GM18508 (cell line): ENCODE data around the gene RTN4RL1.

ENCODE experiments used
- ATAC-seq: cut with Tn5 transposase; IDR thresholded peaks from one replicate; pipeline ENCODE4 v1.9.1; 2021; ENCODE audit warnings: moderate number of reproducible peaks; ENCODE audit not compliant: insufficient read depth, unreplicated experiment

RTN4RL1 gene

DNA sequence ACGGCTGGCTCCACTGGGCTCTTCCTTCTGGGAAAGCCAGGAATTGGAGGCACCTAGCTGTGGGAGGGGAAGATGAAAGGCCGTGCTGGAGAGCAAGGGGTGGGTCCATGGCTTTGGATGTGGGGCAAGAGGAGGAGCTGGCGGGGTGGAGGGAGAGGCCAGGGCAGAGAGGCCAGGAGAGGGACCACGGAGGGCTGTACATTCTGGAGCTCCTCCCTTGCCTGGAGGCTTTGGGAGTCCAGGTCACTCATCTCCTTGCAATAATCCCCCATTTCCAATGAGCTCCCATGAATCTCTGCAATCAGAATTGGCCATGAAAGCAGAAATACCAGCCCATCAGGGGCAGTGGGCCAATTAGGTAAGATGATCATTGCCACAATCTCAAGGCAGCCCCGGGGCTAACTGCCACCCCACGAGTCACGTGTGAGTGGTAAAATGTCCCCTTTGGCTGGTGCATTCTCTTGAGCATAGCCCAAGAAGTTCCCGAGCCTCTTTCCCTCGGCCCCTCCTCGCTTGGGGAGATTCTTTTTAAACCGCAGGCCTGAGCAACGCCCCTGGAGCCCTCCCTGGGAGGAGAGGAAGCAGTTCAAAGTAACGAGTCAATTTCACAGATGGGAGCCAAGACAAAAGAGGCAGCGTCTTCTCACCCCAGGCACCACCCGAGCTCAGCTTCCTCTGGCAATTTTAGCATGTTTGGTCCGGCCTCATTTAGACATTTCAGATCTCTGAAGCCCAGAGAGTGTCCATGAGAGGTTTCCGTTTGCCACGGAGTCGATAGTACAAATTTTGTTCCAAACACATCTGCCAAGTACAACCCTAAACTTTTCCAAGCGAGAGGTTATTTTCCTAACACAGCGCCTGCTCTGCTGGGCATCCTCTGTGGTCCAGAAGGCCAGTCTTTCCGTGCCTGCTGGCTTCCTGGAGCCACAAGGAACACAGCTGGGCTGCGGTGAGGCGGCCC lies 13.4 kb downstream of the RTN4RL1 start:
- no peak for ATAC-seq

- ATAC-seq, result no peak
These were observed 15.4 kb downstream of the RTN4RL1 start for GRCh38 chr17:2009737-2010136.

- ATAC-seq, result no peak
These were observed 16.6 kb downstream of the RTN4RL1 start for GRCh38 chr17:2008332-2009126.

GRCh38 chr17:2004435-2004952 lies 20.6 kb downstream of the RTN4RL1 start:
- ATAC-seq, result no peak

GRCh38 chr17:2003525-2003924 lies 21.6 kb downstream of the RTN4RL1 start:
- no peak for ATAC-seq

DNA sequence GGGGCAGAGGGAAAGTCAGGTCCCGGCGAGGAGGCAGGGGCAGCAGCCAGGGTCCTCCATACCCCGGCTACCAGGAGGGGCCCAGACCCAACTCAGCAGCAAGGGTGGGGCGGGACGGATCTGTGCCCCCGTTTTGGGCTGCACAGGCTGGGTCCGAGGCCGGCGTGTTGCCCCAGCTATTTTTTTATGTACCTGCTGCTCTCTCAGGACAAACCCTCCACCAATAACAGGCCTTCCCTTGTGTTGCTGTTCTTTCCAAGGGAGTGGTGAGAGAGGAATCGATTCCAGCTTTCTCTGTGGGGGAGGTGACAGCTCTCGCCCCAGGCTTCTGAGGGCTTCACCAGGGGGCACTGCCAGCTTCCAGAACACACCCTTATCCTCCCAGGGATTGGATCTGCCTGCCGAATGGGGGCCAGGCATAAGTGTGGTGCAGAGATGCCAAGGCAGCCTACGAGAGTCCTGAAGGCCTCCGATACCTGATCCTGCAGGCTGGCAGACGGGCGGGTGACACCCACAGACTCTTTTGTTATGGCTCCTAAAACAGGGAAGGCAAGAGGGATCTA lies 22.3 kb downstream of the RTN4RL1 start:
- no peak for ATAC-seq

- no peak for ATAC-seq
These were observed 25.4 kb downstream of the RTN4RL1 start for GRCh38 chr17:1999557-2000251.

- no peak for ATAC-seq
These were observed 27.0 kb downstream of the RTN4RL1 start for GRCh38 chr17:1997927-1998742.

GRCh38 chr17:1997289-1997926 lies 27.7 kb downstream of the RTN4RL1 start:
- no peak for ATAC-seq

GRCh38 chr17:1996800-1997288 lies 28.3 kb downstream of the RTN4RL1 start:
- no peak for ATAC-seq

GRCh38 chr17:1995907-1996799 lies 29.0 kb downstream of the RTN4RL1 start:
- ATAC-seq, result no peak

DNA sequence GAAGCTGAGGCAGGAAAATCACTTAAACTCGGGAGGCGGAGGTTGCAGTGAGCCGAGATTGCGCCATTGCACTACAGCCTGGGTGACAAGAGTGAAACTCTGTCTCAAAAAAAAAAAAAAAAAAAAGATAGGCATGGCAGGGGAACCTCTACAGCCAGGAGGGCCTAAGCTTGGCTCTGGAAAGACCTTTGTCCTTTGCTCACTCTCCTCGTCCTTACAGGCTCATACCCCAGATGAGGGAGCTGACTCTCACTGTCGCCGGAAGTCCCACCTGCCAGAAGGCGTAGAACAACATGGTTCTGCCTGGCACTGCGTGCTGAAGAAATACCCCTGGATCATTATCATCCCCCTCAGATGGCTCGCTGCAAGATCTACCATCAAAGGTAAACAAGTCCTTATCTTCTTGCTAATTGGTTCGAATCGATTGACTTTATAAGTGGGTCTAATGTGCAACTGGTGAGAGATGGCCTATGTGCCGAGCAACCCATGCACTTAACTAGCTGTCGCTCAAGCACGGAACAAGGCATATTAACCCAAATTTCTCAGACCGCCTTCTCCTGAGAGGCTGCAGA lies 29.7 kb downstream of the RTN4RL1 start:
- no peak for ATAC-seq

DNA sequence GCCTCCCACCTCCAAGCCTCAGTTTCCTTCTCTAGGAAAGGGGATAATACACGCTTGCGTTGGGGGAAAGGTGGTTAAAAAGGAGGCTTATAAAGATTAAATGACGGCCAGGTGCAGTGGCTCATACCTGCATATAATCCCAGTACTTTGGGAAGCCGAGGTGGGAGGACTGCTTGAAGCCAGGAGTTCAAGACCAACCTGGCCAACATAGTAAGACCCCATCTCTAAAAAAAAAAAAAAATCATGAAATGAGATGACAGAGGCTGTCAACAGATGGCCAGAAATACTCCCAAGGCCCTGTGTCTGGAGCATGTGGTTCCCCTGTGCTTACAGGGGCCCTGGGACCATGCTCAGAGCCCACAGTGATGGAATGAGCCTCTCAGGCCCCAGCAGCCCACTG lies 30.4 kb downstream of the RTN4RL1 start:
- no peak for ATAC-seq

GRCh38 chr17:1992541-1992940 lies 32.6 kb downstream of the RTN4RL1 start:
- no peak for ATAC-seq

- ATAC-seq, result no peak
These were observed 36.0 kb downstream of the RTN4RL1 start for GRCh38 chr17:1989135-1989534.

GRCh38 chr17:1986783-1987451 lies 38.2 kb downstream of the RTN4RL1 start:
- ATAC-seq, result no peak

- no peak for ATAC-seq
These were observed 39.4 kb downstream of the RTN4RL1 start for GRCh38 chr17:1985686-1986085.
